Superior temporal gyrus (tissue), 1 donor: ENCODE data around the gene SLC25A45.

Experiments
- DNase-seq: peaks from one replicate; pipeline ENCODE4 v3.0.0-alpha.2; 2016; ENCODE audit errors: extremely low spot score

The SLC25A45 gene

DNA sequence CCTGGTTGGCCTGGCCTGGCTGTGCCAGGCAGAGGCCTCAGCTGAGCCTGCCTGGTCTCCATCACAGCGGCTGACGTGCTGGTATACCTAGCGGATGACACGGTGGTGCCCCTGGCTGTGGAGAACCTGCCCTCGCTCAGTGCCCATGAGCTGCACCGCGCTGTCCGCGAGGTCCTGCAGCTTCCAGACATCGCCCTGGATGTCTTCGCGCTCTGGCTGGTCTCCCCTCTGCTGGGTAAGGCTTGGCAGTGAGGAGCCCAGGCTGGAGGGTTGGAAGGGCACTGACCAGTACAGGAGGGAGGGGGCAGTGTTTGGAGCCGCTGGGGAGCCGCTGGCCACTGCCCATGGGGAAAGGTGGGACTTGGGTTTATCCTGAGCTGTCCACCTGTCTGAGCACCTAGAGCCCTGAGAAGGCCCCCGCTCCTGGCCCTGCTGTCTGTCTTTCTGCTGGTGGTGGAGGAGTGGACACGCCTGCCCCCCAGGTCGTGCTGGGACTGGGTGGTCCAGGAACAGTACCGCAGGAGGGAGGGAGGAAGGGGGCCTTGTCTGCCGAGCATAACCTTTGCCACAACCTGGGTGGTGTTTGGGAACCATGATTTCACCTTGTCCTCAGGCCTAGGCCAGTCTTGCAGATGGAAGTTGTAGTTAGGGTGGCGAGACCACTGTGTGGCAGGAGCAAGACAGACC lies 7.0 kb upstream of the SLC25A45 start:
- no peak for DNase-seq

DNA sequence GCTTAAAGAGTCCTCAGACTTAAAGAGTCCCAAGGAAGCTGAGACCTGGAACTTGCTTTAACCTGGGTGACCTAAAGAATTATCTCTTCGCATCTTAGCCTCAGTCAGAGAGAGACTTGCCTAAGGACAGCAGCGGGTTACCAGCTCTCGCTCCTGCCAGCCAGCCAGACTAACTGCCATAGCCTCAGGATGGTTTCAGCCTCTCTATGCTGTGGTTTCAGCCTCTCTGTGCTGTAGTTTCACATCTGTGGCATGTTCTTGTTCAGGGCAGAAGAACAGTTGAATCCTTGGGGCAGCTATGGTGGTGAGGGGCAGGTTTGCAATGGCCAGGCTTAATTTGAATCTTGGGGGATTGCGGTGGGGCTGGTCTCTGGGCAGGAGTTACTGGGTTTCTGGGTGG lies 6.3 kb upstream of the SLC25A45 start:
- DNase-seq = no peak

DNA sequence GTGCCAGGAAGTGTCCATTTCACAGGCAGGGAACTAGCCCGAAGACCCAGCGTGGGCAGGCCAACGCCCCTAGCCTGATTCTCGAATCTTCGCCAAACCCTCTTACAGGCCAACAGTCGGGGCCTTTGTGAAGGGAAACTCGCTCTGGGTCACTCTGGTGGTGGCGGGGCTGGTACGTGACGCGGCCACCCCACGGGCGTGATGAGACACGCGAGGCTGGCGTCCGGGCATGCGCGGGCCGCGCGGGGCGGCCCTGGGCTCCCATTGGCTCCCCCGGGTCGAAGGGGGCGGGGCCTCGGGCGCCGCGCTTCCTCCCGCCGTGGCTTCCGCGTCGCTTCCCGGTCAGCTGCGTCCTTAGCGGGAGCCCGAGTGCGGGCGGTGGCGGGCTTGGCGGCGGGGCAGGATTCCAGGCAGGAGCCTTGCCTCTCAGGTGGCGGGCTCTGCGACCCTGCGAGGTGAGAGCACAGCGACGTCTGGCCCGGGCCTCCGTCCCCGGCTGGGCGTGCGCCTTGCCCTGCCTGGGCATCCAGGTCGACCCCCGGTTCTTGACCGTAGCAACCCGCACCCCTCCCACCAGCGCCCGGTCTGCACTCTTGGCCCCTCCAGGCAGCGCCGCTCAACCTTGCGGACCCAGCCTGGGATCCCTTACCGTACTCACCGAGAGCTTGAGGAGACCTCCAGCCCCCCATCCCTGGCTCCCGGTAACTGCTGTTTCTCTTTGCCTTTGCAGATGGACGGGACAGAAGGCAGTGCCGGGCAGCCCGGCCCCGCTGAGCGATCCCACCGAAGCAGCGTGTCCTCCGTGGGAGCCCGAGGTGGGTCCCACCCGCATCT lies 4.1 kb upstream of the SLC25A45 start, which contains the start of gene FRMD8:
Gene FRMD8 (plus strand): TSS at position 331 of the 834 bp plus-strand sequence. CDS start 400 bp downstream, at position 731.
- peak; percentile 92 for DNase-seq

DNA sequence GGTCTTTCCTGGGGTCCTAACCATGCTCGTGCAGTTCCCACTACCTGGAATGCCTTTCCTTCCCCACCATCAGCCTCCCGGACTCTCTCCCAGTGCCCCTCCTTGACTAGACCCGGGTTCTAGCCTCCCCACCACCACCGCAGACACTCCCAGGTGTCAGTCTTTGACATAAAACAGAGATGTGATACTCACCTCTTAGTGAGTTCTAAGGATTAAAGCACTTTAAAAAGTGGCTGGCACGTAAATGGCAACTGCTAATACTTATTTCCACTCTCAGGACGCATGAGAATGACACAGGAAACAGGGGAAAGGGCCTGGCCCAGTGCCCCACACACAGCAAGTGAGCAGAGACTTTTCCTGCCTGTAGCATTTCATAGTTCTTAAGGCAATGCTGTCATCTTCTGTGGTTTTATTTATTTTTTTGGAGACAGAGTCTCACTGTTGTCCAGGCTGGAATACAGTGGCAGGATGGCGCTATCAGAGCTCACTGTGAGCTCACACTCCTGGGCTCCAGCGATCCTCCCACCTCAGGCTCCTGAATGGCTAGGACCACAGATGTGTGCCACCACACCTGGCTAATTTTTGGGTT lies 1.9 kb upstream of the SLC25A45 start:
- DNase-seq = no peak

DNA sequence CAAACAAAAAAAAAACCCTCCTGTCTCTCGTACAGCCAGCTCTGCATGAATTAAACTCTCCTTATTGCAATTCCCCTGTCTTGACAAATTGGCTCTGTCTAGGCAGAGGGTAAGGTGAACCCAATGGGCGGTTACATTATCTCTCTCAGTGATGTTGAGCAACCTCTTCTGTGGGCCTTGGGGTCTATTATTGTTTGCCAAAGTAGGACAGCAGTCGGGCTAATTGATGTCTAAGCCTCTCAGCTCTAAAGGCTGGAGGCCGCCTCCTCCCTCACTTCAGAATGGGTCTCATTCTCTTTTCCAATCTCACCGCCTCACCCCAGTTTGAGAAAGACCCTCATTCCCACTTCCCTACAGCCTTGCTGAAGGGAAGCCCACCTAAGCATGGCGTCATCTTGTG lies 1.3 kb upstream of the SLC25A45 start:
- DNase-seq = no peak

DNA sequence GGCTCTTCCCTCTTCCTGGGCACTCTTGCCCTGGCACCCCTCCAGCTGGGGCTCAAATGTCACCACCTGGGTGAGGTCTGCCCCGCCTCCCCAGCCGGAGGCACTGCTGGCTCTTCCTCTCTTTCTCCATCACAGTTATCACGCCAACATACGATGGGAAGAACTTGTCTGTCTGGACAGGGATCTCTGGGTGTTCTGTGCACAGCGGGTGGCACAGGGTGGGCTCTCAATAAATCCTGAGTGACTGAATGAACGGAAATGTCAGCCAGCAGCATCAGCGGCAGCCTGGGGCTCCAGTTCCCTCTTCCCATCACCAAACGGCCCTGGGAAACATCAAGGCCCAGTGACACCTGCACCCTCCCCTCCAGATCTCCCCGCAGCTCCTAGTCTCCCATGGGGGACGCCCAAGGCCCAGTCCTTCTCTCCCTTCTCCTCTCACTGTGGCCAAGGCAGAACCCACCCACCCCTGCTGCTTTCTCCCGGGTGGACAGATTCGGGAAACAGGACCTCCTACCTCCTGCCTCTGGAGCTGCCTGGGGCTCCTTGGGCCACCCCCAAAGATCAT lies 440 bp upstream of the SLC25A45 start:
- no peak for DNase-seq

DNA sequence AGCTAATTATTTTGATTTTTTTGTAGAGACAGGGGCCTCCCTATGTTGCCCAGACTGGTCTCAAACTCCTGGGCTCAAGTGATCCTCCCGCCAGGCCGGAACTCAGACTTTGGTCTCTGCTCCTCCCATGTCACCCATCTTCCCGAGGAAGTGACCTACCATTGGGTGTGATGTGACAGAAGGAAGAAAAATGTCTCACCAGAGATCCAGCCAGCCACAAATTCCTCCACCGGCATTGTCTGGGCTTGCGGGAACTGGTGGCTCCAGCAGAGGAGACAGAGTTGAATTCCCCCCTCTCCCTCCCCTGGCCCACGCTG lies 772 bp downstream of the SLC25A45 start:
- peak; percentile 18 for DNase-seq

DNA sequence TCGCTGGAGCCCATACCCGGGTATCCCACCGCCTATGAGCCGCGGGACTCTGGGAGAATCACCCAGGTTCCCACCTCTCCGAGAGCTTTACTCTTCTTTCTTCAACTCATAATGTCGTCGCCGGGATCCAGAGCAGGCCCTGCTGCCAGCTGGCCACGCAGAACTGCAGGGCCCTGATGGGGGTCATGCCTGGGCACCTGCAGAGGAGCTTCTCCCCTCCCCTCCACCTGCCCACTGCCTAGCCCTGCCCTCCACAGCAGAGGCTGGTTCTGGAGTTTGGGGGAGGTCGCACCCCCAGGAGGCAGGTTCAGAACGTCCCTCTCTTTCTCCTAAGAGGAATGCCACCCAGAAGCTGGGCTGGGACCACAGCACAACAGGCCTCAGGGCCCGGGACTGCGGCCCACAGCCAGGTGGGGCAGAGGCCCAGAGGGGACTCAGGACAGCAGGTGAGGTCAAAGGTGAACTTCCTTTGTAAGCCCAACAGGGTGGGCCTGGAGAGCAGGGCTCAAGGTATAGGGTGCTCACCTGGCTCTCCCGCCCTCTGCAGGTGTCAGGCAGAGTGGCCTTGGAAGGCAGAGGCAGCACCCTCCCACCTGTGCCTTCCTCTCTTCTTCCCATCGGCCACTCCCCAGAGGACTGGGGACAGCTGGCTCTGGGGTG lies 1.9 kb downstream of the SLC25A45 start:
- no peak for DNase-seq

DNA sequence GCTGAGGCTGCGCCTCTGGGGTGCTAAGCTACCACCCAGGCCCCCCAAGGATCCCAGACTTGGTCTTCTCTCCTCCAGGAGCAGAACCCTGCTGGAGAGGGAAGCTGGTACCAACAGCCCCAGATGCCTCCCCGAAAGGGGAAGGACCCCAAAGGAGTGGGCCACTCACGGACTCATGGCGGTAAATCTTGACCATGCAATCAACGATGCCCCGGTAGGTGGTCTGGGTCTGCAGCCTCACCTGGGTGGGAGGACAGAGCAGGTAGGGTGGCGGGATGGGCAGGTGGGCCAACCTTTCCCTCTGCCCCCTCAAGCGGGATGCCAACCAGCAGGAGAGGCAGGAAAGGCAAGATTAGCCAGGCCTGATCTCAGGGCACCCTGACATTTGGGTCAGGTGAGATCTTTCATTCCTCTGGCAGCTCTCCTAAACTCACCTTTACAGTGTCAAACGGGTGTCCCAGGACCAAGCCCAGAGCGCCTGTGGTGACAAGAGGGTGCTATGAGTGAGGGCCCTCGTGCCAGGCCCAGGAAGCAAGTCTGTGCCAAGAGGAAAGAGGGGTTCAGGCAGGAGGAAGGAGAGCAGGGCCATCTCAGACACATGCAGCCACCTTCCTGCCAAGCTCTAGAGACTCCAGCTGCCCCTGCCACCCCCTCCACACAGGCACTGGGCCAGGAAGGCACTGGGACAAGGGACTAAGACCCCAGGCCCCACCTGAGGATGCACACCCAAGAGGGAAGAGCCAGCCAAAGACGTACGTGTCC lies 2.6 kb downstream of the SLC25A45 start:
- DNase-seq = no peak

DNA sequence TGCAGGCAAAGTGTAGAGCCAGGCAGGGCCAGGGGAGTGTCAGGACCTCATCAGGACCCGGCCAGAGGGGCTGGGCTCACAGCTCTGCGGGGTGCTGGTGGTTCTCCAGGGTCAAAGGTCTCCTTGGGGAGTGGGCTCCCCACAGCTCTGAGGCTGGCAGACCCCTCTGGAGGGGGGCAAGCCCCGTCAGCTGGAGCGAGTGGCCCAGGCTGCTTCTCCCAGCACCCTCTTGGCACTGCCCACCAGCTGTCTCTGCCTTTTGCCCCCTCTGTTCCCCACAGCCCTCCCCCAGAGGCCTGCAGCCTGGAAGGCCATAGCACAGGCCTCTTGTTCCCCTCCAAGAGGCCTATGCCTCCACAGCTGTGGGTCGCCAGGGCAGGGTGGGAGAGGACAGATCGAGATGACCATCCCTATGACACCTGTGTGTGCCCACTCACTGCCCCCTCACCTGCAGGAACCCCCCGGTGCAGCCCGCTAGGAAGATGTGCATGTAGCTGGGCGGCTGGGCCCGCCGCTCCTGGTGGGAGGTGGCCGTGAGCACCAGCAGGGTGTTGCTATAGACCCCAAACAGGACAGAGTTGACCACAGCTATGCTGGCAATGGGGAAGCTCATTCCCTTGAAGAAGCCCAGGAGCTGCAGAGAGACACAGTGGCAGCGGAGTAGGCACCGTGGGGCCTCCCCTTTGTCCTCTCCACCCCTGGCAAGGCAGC lies 3.4 kb downstream of the SLC25A45 start:
- no peak for DNase-seq

DNA sequence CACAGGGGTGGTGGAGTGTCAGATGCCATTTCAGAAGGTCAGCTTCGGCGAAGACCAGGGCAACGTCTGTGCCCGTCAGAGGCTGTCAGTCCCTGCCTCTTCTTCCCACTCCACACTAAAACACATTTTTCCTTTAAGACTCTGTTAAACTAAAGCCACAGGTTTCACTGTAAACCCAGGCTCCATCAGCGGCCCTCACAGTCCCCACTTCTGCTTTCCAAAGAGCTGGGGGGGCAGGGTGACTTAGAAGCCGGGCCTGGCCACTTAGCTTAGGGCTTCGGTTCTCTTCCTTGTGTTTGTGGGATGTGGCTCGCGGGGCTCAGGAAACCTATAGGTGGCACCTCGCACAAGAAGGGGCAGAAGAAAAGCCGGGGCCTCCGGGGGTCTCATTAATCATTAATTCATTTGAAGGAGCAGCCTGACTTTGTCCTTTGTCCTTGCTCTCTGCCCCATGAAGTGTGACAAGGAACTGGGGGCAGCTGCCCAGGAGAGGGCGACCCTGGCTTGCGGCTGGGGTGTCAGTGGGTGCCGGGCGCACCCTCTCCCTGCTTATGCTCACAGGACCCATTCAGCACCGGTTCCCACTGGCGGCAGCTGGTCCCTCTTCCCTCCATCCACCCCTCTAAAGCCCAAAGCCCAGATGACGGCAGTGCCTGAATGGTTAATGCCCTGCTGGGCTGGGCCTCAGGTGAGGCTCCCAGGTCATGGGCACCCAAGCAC lies 4.1 kb downstream of the SLC25A45 start:
- no peak for DNase-seq

DNA sequence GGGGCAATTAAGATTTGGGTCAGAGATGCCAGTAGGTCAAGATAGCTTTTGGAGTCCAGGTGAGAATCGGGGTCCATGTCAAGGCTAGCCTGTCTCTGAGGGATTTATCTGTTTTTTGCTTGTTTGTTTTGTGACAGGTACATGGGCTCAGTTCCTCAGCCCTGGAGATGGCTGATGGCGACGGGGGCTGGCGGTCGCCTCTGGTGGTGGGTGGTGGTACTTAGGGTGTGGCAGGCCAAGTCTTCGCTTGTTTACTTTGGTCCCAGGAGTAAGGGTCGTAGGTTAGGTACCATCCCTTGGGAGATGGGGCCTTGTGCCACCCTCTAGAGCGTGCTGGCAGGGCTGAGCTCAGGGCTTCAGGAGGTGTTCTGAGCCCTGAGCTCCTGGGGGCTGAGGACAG lies 4.7 kb downstream of the SLC25A45 start:
- DNase-seq = no peak

DNA sequence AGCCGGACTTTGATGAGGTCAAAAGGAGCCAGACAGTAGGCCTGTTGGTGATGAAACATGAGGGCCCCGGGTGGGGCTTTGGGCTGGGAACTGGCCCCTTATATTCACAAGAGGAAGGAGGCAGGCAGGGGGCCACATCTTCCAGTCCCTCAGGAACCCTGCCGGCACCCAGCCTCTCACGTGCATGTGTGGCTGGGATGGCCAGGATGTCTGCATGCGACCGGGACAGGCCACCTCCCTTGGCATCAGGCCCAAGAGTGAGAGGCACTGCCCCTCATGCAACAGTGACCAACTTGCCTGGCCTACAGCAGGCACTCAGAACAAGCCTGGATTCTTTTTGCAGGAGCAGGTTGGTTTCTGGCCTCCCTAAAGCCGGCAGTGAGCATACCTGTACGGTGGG lies 5.4 kb downstream of the SLC25A45 start:
- DNase-seq = no peak

DNA sequence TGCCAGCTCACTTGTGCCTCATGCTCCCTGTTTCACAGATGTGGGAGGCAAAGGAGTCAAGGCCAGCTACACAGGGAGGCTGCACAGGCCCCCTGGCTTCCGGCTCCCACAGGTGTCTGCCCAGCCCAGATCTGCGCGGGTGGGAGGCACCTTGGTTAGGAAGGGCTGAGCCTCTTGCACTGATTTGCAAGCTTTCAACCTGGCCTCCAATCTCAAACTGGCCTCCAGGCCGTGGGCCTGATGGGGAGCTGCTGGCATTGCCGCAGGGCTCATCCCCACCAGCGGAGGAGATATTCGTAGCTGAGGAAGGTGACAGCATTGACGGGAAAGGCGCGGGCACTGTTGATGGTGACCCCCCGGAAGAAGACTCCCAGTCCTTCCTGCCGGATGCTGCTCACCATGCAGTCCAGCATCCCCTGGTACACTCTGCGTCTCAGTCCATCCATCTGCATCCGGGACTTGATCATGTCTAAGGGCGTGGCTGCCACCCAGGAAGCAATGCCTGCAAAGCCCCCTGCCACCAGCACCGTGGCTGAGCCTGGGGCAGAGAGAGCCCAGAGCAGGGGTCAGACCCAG lies 6.2 kb downstream of the SLC25A45 start:
- no peak for DNase-seq

DNA sequence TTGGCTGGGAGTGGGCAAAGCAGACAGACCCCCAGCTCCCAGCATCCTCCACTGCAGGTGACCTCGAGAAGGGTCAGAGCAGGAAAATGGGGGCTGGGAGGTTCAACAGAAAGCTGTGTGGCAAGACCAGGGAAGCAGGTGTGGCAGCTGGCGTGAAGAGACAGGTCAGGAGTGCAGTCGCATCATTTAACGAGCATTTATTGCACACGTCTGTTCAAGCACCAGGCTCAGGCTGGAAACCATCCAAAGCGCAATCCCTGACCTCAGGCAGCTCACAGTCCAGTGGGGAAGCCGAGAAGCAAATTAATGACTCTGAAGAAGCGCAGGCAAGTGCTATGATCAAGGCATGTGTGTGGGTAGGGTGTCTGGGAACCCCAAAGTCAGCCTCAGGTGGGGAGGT lies 7.4 kb downstream of the SLC25A45 start:
- no peak for DNase-seq

DNA sequence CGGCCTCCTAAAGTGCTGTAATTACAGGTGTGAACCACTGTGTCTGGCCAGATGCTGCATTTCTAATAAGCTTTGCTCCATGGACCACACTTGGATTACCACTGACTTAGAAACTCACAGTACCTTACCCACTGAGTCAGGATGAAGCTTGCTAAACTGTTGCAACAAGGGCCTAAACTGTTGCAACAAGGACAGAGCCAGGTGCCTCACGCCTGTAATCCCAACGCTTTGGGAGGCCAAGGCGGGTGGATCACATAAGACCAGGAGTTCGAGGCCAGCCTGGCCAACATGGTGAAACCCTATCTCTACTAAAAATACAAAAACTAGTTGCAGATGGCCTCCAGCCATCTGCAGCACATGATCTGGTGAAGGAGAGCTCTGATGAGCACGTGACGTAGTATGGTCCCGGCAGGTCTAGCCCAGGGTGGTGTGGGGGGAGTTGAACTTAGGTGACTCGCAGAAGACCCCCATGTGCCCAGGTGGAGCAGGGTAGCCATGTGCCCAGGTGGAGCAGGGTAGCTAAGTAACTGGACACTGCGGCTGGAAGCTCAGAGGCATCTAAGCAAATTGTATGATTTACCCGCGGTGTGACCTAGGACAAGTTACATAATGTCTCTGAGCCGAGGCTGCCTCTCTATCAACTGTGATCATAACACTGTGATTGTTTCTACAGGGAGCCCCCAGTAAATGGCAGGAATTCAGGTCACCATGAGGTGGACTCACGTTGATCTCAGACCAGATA lies 8.4 kb downstream of the SLC25A45 start:
- no peak for DNase-seq

DNA sequence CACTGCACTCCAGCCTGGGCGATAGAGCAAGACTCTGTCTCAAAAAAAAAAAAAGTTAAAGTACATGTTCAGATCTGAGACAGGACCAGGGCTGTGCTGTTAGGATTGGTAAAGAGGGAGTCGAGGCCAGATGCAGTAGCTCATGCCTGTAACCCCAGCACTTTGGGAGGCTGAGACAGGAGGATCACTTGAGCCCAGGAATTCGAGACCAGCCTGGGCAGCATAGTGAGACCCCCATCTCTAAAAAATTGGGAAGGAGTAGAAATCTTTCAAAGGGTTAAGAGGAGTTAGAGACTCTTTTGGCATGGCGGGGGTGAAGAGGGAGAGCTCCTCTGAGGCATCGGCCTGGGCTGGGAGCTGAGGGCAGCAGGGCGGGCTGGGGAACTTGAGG lies 11.8 kb downstream of the SLC25A45 start:
- no peak for DNase-seq

DNA sequence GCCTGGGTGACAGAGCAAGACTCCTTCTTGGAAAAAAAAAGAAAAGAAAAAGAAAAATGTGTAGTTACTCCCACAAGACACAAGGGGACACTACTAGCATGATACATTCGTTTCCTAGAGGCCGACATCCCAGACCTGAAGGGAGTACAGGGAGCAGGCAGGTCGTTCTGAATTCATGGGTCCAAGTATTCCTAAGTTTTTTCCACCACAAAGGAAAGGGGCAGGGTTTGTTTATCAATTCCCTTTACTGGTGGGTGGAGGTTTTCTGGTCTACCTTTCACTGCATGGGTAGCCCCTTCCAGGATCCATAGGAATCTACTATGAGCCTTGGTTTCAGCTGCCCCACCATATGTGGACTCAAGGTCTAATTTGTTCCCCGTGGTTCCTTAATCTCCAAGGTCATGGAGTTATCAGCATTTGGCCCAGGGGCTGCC lies 16.1 kb downstream of the SLC25A45 start:
- DNase-seq = peak; percentile 83

DNA sequence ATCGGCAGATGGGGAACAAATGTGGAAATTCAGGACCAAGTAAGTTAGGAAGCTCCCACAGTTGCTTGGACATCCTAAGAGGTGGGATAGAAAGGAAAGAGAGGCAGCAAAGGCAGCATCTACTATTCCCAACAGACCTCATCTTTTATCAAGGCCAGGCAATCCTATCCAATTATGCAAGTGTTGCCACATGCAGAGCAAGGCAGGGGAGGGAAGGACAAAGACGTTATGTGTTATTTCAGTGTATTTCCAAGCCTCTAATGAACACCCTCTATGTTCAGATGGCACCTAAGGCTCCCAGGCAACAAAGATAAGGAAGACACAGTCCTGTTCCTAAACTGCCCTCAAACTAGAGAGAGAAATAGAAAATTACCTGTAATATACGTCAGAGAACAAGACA lies 18.7 kb downstream of the SLC25A45 start:
- no peak for DNase-seq
